Mesenteric fat pad (tissue), 1 donor: Measurements from ENCODE around the gene KLRB1. TPM values are rescaled to one million over a fixed set of nuclear protein-coding genes. Genes with fewer than 3 reads are reported as not detected.
"Not testable (repeated sequence)": the region's sequence is repeated elsewhere in the genome, so short reads cannot be mapped to it uniquely, and the experiment has no call there.

Experiments used
- DNase-seq: peaks from one replicate; pipeline ENCODE4 v3.0.0-alpha.2; 2020; ENCODE audit warnings: low spot score
- total RNA-seq: library from RNA; stranded (reverse); fragmentation: NEBNext Ultra II Directional; extraction: Animal tissue kit (Norgen Biotek cat#: 25700); gene quantifications from one replicate; pipeline ENCODE4 v1.2.1, GENCODE V29; 2021
- donor health status: DM: yes; HTN: yes; CAD: no.

KLRB1 gene
- total RNA-seq, 1 donor from 2014 or later: 0.39 TPM

DNA sequence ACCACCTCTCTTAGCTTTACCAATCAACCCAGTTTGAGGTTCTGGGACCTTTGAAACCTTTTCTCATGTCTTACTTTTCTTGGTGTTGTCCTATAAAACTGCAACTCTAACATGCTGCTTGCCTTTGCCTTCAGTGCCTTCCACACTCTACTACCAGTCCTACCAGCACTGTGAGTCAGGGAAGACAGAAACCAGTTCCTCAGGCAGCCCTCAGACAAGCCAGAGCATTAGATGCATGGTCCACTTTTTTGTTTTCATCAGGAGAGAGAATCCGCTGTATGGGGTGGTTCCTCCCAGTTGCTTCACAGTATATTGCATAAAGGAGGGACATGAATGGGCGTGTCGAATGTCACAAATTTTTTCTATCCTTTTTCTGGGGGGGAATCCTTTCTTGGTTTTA, 17.3 kb upstream of the KLRB1 start:
- DNase-seq: no peak

DNA sequence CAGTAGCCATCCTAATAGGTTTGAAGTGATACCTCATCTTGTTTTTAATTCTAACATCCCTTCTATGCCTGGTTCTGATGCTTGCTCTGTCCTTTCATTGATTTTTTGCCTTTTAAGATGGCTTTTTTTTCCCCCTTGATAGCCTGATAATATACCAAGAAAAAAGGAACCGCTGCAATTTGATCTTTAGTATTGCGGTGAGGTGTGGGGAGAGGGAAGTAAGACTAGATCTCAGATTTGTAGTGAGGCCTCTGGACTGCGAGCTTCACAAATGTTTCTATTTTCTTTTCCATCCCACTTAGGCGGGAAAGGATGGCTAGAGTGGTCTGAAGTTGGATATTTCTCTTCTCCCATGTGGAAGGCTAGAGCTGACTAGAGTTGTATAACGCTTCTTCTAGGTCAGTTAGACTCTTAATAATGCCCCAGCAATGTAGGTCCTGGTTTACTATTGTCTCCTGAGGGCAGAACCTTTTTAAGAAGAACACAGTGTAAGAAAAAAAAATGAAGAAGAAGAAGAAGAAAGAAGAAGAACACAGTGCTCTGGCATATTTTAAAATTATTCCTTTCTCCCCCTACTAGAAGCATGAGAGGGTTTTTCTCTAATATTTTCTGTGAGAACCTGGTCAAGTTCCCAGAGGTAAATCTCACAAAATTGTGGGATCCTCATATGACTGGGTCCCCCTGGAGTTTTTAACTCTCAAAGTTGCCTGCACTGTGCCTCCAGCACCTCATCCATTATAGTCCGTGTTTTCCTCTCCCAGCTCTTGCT, 11.9 kb upstream of the KLRB1 start:
- DNase-seq: no peak

DNA sequence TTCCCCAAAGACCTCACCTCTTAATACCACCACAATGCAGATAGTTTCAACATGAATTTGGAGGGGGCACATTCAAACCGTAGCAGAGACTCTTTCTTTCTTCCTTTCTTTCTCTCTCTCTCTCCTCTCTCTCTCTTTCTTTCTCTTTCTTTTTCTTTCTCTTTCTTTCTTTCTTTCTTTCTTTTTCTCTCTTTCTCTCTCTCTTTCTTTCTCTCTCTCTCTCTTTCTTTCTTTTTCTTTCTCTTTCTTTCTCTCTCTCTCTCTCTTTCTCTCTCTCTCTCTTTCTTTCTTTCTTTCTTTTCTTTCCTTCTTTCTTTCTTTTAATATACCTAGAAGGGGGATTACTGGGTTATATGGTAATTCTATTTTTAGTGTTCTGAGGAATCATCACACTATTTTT, 11.2 kb upstream of the KLRB1 start:
- not testable (repeated sequence) for DNase-seq

DNA sequence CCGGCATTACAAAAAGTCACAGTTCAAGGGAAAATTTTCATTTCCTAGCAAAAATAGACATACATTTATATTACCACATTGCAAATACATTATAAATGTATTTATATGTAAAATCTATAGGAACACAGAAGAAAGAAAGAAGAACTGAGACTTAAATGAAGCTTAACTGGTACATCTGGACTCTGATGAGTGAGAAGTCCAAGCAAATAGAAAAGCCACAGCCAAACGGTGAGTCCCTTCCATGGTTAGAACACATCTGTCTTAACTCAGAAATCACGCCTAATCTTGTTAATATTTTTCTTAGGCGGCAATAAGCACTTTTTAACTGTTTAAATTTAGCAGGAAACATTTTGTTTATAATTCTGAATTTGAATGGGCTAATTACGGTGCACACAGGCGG, 9.4 kb upstream of the KLRB1 start:
- no peak for DNase-seq

DNA sequence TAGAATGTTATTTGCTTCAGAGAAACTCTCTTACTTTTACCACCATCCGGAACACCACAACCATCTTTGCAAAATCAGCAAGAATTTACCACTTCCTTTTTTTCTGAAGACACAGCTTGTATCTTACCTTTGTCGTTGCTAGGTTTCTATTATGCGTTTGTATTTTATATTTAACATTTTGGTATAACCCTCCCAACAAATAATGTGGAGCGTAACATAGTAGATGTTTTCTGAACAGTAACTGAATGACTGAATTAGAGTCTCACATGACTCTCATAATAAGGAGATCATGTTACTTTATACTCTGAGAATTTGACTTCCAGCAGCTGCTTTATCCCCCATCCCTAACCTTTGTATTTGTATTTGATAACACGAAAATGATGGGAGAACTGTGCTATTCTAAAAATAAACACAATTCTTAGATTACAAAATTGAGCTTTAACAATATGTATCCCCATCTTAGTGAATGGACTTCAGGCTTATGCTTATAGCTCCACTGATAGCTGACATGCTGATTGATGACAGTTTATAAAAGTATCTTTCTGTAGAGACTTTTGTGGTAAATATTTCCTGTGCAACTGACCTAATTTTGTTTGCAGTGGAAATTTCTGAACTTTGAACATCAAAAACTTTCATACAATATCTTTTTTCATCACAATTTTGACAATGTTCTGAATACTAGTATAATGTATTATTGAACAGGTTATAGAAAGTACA, 7.9 kb upstream of the KLRB1 start:
- no peak for DNase-seq

DNA sequence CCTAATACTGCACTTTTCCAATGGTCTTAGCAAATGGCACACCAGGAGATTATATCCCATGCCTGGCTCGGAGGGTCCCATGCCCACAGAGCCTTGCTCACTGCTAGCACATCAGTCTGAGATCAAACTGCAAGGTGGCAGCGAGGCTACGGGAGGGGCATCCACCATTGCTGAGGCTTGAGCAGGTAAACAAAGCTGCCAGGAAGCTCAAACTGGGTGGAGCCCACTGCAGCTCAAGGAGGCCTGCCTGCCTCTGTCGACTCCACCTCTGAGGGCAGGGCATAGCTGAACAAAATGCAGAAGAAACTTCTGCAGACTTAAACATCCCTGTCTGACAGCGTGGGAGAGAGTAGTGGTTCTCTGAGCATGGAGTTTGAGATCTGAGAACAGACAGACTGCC, 2.9 kb upstream of the KLRB1 start:
- DNase-seq: not testable (repeated sequence)

DNA sequence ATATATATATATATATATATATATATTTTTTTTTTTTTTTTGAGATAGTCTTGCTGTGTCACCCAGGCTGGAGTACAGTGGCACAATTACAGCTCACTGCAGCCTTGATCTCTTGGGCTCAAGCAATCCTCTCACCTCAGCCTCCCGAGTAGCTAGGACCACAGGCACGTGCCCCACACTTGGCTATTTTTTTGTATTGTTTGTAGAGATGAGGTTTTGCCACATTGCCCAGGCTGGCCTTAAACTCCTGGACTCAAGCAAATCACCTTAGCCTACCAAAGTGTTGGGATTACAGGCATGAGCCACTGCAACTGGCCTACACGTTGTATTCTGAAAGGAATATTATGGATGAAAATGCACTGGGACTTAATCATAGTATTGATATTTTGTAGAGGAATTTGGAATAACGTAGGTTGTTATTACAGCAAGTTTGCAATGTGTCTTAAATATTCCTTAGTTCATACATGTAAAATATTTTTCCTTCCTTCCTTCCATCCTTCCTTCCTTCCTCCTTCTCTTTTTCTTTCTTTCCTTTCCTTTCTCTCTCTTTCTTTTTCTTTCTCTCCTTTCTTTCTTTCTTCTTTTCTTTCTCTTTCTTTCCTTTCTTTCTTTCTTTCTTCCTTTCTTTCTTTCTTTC, 862 bp downstream of the KLRB1 start:
- DNase-seq: no peak

DNA sequence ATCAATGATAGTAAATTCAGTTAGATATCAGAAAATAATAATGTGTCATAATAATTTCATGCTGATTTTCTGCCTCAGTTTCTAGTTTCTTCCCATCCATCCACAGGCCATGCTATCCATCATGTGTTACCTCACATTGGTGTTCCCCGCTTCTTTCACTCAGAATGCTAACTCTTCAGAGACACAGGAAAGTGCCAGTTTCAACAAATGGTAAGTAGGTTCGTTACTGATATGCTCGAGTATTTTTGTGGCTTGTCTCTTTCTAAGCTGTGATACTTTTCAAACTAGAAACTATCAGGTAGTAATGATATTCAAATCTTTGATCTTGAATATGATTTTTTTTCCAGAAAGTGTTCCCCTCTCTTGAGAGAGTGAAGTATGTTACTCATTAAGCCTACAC, 1.5 kb downstream of the KLRB1 start:
- no peak for DNase-seq

DNA sequence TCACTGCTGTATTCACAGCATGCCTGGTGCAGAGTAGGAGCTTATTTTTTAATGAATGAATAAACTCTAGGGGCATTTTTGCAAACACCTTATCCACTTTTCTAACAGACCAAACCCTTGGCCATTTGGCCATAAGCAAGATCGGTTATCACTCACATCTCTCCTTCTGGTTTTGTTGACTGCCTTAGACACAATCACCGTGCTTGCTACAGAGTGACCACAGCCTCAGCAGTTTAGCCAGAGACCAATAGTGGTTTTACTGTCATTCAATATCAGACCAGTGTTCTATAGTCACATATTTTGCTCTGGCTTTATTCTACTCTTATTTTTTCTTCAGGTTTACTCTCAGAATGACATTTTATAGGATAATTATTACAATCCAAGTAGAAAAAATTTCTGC, 2.2 kb downstream of the KLRB1 start:
- DNase-seq: no peak

DNA sequence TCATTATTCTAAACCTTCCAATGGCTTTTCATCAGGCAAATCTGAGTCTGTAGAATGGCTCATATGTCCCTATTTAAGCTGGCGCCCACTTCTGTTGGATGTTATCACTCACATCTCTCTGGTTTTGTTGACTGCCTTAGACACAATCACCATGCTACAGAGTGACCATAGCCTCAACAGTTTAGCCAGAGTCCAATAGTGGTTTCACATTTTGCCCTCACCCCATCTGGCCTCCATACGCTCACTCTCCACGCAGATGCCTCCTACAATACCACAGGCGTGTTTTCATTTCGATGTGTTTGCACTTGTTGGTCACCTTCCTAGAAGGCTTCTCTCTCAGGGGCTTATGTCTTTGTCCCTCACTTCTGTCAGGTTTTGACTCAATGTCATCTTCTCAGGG, 3.4 kb downstream of the KLRB1 start:
- DNase-seq: no peak

DNA sequence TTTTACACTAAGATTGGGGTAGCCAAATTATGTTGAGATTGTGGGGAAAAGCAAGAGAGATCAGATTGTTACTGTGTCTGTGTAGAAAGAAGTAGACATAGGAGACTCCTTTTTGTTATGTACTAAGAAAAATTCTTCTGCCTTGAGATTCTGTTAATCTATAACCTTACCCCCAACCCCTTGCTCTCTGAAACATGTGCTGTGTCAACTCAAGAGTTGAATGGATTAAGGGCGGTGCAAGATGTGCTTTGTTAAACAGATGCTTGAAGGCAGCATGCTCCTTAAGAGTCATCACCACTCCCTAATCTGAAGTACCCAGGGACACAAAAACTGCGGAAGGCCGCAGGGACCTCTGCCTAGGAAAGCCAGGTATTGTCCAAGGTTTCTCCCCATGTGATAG, 7.3 kb downstream of the KLRB1 start:
- not testable (repeated sequence) for DNase-seq

DNA sequence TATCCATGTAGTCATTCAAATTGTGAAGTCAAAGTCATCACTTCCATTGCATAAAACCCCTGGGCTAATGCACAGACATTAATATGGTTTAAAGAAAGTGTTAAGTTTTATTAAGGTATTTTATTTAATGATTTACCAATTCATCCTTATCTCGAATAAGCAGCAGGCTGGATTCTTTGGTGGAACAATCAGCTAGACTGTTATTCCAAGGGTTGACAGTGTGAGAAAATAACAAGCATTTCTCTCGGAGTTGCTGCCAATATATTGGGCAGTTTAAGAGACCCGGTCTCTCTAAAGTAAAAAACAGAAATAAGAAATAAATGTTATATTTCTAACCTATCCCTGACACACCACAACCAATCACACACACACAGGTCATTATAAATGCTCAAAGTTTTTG, 9.4 kb downstream of the KLRB1 start:
- DNase-seq: no peak

DNA sequence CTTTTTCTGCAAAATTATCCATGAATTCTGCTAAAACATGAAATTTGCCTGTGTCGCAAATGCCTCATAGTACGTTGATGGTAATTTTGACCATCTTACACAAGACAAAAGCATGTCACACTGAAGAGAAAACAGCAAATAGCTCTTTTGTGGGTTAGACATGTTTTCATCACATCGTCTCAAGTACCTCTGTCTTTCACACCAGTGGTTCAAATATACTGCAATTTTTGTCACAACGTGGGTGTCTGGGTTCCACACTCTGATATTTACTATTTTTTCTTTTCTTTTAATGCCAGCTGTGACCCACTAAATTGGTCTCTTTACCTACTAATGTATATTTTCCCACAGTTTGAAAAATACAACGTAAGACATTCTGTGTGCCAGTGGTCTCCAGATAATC, 10.4 kb downstream of the KLRB1 start:
- DNase-seq: no peak

DNA sequence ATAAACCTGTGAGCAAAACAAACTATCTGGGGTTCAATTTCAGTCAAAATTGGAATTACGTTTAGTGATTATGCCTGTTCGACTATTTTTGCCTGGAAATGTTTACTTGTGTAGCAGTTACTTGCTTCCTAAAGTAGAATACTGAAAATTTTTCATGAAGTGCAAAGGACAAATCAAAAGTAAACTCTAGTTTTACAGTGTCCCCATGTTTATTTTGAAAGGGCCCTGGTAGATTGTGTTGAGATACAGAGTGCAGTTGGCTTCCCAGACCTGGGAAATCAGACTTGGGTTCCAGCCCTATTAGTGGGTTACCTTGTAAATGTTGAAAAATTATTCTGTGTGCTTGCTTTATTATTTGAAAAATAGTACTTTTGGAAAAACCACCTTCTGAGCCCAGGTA, 17.3 kb downstream of the KLRB1 start:
- DNase-seq: no peak

DNA sequence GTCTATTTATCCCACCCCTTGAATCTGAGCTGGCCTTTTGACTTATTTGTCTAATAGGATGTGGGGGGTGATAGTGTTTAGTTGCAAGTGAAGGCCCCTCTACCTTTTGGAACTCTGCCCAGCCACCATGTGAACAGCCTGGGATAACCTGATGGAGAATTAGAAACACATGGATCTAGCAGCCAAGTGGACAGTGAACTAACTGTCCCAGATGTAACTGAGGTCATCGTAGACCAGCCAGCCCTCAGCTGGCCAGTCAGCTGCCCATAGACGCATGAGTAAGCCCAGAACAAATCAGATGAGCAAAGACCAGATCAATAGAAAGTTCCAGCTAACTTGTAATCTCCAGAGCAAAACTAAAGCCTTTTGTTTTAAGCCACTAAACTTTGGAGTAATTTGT, 19.0 kb downstream of the KLRB1 start:
- no peak for DNase-seq

DNA sequence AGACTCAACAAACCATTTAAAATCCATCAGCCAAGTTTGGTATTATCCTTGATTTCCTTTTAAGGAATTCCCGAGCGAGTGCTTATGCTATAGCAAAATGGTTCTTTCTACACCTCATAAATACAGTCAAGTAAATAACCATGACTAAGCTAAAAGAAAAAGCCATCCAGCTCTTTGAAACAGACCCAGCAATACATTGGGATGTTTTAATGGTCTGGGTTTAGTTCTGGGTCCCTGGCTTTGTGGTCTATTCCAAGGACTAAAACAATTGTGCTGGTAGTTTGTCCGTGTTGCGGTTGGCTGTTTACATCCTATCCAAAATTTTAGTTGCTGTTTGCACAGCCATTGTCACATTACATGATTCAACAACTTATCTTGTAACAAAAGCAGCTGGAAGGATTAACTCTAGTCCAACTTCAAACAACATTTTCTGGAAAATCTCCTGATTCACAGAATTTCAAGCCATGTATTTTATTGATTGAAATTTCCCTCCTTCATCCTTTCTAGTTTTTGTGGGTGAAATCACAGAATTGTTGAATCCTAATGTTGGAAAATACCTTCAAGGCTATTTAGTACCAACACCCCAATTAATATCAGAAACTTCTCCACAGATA, 19.6 kb downstream of the KLRB1 start:
- no peak for DNase-seq

DNA sequence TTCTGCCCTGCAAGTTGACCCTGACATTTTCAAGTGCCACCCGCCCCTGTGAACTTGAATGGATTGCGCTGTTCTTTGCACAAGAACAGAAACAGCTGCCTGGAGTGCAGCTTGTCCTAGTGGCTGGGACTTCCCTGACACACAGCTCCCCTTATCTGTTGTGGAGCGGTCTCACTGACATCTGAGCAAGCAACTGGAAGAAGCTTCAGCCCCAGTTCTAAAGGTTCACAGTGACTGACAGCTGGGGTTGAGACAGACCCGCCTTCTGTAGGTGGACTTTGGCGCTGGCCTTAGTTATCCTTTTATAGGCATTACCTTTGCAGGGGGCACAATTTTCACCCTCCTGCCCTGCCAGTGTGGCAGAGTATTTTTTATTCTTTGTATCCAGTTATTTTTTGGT, 30.0 kb downstream of the KLRB1 start:
- DNase-seq: not testable (repeated sequence)

DNA sequence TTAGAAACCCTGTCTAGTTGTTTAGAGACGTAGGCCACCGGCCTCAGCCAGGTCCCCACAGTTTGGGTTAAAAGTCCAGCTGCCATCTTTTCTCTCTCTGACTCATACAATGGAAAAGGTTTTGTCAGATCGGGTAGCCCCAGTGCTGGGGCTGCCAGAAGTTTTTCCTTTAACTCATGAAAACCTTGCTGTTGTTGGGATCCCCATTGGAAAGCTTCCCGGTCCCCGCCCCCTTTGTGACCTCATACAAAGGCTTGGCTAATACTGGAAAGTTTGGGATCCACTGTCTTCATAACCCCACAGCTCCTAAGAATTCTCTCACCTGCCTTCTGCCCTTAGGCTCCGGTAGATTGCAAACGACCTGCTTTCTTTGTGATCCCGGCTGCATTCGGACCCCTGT, 40.6 kb downstream of the KLRB1 start:
- DNase-seq: not testable (repeated sequence)

DNA sequence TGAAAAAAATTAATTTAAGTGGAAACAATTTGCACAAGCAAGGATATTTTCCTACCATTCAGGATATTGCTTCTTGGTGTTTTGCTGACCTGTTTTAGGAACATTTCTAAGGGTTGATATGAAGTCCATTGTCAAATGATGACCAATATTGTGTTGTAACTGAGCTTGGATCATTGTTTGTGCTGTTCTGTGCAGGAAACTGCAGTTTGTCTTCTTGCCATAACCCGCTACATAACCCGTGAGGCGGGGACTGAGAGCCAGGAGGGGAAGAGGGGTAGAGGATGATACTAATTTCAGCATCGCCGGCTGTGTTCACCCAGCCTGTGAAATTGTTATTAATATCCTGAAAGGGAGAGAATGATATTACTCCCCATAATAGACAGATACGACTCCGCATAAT, 41.6 kb downstream of the KLRB1 start:
- not testable (repeated sequence) for DNase-seq

DNA sequence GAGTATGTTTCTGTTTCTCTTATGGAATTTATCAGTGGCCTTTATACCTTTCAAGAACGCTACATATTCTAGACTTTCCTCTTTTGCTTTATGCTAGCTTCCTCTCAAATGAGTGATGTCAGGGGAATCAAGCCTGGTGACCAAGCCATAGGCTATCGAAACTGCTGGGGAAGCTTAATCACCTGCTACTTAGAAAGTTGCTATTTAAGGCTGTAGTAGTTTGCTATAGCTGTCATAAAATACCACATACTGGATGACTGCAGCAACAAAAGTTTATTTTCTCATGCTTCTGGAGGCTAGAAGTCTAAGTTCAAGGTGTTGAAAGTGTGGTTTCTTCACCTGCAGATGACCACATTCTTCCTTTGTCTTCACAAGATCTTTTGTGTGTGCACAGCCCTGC, 43.3 kb downstream of the KLRB1 start:
- not testable (repeated sequence) for DNase-seq

DNA sequence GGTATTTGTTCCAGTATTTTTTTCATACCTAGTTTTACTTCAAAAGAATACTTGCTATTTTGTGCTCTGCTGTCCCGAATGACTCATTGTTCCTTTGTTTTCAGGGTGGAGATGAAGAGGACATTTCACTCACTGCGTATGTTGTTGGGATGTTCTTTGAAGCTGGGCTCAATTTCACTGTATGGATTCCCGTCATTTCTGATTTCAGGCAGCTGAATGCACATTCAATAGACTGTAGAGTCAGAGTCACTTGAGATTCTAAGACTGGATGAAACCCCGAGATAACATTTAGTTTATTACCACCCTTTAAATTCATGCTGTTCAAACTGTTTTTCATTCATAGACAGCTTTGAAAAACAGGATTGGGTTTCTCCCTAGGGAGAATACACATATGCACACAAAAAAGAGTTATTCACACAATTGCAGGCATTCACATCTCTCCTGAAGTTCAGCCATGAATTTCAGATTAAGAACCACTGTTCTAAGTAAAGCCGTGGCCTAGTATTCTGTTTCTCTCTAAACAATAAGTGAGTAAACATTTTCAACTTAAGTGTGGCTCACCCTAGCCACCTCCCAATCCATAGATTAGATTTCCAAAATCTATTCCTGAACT, 44.8 kb downstream of the KLRB1 start:
- DNase-seq: not testable (repeated sequence)

DNA sequence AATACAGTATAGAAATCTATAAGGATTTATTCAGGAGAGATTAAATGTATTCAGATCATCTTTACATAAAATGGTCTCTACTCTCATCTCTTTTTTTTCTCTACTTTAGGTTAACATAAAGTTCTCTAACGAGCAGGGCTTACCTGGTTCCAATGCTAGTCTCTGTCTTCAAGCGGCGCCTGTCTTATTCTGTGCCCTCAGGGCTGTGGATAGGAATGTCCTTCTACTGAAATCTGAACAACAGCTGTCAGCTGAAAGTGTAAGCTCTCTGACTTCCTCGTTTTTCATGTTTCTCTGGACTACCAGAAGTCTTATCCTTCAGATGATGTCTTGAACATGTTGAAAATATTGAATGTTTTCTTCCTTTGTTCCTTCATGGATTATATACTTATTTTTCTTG, 62.2 kb downstream of the KLRB1 start:
- DNase-seq: not testable (repeated sequence)
